Measurements from ENCODE around the gene FAM241B.

FAM241B gene

GRCh38 chr10:69649786-69650550 lies 19.9 kb downstream of the FAM241B start:
- no peak for DNase-seq

- no peak for DNase-seq
Observed at GRCh38 chr10:69650589-69651261, 20.7 kb downstream of the FAM241B start.

- no peak for DNase-seq
Observed at GRCh38 chr10:69651362-69651761, 21.3 kb downstream of the FAM241B start.

GRCh38 chr10:69652111-69652856 lies 22.2 kb downstream of the FAM241B start:
- DNase-seq: no peak

GRCh38 chr10:69652857-69653199 lies 22.8 kb downstream of the FAM241B start:
- no peak for DNase-seq

- no peak for DNase-seq
Observed at GRCh38 chr10:69653561-69653960, 23.5 kb downstream of the FAM241B start.

- no peak for DNase-seq
Observed at GRCh38 chr10:69655124-69655867, 25.2 kb downstream of the FAM241B start.

- no peak for DNase-seq
Observed at GRCh38 chr10:69655868-69656555, 26.0 kb downstream of the FAM241B start.

- DNase-seq: no peak
Observed at GRCh38 chr10:69656742-69657269, 26.8 kb downstream of the FAM241B start.

GRCh38 chr10:69657430-69657829 lies 27.4 kb downstream of the FAM241B start:
- DNase-seq: no peak

GRCh38 chr10:69657866-69658265 lies 27.8 kb downstream of the FAM241B start:
- DNase-seq: no peak

- DNase-seq: no peak
Observed at GRCh38 chr10:69659241-69660038, 29.4 kb downstream of the FAM241B start.

- no peak for DNase-seq
Observed at GRCh38 chr10:69660296-69660695, 30.2 kb downstream of the FAM241B start.

GRCh38 chr10:69661414-69662172 lies 31.5 kb downstream of the FAM241B start:
- DNase-seq: no peak

- no peak for DNase-seq
Observed at GRCh38 chr10:69662173-69662877, 32.3 kb downstream of the FAM241B start.

- DNase-seq: no peak
Observed at GRCh38 chr10:69662901-69663300, 32.9 kb downstream of the FAM241B start.

- no peak for DNase-seq
Observed at GRCh38 chr10:69663369-69663947, 33.4 kb downstream of the FAM241B start.

GRCh38 chr10:69665474-69666320 lies 35.6 kb downstream of the FAM241B start:
- no peak for DNase-seq

- no peak for DNase-seq
Observed at GRCh38 chr10:69666756-69667155, 36.7 kb downstream of the FAM241B start.
